Activated T-cell treated with anti-CD3 and anti-CD28 coated beads, Interleukin-2, amount 50 U/mL, for 48 hours (primary cell): ENCODE results near the gene ANKRA2.

ENCODE experiments used
- DNase-seq, 2 experiments: peaks; one replicate each; pipeline ENCODE4 v3.0.0-alpha.2; 2020

Gene ANKRA2, protein sequence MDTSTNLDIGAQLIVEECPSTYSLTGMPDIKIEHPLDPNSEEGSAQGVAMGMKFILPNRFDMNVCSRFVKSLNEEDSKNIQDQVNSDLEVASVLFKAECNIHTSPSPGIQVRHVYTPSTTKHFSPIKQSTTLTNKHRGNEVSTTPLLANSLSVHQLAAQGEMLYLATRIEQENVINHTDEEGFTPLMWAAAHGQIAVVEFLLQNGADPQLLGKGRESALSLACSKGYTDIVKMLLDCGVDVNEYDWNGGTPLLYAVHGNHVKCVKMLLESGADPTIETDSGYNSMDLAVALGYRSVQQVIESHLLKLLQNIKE

DNA sequence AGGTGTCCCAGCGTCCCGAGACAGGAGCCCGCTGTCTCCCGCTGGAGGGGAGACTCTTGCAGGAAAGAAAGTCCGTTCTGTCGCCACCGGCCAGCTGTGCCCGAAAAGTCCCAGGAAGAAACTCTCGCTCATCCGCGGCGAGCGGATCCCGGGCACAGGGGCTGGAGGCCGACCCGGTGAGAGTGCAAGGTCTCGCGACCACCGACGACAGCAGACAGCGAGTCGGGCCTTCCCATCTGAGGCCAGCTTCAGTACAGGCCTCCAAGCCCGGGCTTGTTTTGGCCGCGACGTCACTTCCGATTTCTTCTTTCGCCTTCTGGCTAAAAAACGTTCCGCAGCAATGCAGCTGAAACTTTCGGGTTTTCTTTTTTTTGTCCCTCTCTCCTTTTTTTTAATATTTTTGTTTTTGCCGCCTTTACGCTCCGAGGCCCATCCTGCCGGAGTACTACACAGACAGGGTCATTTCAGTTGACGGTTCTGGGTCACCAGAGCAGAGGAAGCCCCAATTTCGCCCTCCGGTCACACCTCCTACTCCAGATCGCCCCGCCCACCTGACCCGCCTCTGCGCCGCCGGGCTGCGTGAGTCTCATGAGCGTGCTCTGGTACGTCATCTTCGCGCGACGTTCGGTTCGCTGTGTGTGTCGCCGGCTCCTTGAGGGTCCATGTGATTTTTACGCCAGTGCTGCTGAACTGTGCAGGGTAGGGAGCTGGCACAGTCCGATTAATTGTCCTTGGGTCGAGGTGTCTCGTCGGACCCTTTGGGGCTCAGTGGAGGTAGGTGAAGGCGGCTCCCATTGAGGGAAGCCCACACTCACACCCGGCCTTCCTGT is at the start of gene ANKRA2, which contains the start of gene UTP15:
ANKRA2 (minus strand) TSS at position 501 of the 830 bp plus-strand sequence. CDS start 2,758 bp downstream, outside the sequence.
UTP15 (plus strand) TSS at position 605 of the 830 bp plus-strand sequence. CDS start 1,602 bp downstream, outside the sequence.
- peak; percentile 99 to 100 for DNase-seq

DNA sequence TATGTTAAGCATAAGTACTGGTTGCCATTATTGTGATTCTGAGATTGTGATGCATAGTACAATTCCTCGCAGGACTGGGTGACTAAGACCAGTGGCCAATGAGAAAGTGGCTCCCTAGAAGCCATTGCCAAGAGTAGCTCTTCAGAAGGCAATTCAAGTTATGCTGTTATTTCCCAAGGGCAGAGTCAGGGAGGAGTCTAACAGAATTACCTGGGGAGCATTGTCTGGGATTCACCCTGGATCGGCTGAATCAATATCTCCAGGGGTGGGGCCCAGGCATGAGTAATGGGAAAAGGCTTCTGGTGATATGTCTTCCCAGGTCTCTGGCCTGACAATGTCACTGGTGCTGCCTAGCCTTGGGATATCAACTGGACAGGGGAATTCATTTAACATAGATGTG is 49.6 kb upstream of the ANKRA2 start:
- DNase-seq: no peak

DNA sequence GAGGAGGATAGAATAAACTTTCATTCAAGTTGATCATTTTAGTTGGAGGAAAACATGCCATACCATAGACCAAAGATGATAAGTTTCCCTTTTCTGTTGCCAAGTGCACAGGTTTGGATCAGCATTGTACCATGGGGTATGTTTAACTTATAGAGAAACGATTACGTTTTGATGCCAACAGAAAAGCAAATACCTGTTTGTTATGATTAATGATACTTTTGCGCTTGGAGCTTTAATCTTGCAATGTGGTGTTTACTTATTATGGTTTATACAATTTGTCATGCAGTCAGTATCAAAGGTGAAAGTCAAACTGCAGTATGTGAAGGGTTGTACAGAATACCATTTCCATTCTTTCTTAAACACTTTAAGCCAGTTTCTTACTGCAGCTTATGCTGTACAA is 47.4 kb upstream of the ANKRA2 start:
- DNase-seq: no peak

DNA sequence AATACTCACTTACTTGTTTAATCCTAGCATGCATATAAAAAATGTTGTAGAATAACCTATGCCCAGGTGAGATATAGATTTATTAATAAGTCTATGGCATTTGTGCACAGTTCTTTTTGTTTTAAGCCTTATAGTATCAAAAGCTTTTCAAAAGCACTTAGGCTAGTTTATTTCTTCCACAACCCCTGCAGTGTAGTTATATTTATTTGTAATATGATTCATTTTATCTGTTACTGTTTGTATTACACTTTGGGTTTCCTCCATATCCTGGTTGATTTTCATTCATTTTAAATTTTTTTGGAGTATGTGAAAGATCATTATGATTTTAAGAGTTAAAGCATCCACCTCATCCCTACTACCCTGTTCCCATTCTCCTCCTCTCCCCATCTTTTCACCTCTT is 41.8 kb upstream of the ANKRA2 start:
- no peak for DNase-seq

DNA sequence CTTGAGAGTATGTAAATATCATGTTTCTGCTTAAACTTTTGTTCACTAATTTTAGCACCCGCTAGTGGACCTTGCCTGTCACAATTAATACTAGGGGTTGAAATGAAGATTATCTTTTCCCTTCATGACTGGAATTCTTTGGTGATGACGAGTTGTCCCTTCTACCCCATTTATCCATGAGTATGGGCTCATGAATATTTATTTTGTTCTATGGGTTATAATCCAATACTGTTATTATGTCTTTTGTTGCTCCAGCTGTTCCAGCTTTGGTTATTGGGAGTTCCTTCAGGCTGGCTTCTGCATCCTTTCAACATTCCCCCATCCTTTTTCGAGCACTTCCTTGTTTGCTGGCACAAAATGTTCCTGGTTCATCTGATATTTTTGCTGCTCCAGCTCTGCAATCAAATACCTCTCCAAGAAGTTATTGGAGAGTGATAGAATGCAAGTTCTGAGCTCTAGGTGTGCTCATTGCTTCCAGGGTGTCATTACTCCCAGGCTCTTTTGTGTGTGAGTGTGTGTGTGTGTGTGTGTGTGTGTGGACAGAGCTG is 40.8 kb upstream of the ANKRA2 start:
- DNase-seq: no peak

DNA sequence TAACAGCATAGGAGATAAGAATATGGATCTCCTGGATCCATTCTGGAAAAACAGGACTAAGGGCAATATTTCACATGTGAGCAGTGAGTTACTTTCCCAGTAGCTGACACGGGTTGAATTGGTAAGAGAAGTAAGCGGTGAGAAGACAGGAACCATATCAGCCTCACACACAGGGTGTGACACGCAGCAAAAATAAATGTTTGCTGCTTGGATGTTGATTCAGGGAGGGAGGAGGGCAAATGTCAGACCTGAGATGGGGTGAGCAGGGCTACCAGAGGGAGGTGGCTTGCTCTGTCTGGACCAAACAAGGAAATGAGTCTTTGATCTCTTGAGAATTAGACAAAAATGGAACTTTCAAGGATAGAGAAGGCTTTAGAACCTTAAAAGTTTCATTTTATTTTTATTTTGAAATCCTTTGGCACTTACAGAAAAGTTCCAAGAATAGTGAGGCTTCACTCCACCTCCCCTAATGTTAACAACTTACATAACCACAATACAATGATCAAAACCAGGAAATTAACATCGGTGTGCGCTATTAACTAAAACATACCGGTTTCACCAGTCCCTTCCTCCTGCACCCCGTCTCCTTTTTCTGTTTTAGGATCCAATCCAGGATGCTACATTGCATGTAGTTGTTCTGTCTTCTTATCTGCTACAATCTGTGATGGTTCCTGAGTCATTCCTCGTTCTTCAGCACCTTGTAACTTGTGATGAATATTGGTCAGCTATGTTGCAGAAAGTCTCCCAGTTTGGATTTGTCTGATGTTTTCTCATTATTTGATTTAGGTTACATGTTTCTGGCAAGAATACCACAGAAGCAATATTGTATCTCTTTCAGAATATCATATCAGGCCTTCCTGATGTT is 40.0 kb upstream of the ANKRA2 start:
- no peak for DNase-seq

DNA sequence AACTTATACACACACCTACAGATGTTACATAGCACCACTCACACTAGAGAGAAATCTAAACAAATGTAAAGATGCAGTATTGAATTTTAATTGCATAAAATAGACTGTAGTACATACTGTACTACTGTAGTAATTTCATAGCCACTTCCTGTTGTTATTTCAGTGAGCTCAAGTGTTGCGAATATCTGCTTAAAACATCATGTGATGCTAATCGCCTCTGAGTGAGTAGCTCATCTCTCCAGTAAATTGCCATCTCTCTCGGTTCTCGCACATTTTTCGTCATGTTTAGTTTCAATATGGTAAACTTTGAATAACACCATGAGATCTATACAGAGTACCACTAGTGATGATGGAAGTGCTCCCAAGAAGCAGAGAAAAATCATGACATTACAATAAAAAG is 38.6 kb upstream of the ANKRA2 start:
- DNase-seq: no peak

DNA sequence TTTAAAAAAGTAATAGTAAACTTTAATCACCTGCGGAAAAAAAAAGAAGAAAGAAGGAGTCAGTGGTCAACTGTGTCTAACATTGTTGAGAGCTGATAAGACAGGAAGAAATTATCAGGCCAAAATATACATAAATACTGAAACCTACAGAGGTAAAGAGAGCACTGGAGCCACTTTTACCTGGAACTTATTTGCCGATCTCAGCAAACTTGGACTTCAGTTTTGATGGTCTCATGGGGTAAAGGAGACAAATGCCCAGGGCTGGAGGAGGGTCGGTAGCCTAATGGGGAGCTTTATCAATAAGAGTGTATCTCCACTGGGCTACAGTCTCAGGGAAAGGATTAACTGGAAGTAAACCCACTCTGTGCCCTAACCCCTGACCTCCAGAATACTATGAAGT is 33.9 kb upstream of the ANKRA2 start:
- no peak for DNase-seq

DNA sequence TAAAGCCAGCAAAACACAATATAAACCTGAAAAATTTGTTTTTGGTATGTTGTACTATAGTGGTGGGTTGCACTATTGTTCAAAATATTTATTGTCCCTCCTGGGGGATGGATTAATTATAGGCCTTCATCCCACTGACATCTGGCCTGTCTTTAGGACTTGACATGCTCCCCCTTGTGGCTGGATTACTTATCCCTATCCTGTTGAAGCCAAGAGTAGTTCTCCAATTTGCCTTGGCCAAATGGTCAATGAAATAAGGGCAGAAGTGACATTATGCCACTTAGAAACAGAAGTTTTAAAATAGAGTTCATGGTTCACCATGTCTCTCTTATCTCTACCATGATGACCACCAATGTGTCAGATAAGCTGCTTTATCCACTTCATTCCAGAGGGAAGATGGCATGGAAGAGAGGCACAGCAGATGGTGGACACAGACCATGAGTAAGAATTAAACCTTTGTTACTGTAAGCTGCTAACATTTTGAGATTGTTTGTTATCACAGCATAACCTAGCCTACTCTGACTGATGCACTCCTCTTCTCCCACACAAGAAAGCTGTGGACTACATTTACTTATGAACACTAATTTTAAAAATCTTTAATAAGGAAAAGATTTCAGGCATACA is 31.4 kb upstream of the ANKRA2 start:
- DNase-seq: no peak

DNA sequence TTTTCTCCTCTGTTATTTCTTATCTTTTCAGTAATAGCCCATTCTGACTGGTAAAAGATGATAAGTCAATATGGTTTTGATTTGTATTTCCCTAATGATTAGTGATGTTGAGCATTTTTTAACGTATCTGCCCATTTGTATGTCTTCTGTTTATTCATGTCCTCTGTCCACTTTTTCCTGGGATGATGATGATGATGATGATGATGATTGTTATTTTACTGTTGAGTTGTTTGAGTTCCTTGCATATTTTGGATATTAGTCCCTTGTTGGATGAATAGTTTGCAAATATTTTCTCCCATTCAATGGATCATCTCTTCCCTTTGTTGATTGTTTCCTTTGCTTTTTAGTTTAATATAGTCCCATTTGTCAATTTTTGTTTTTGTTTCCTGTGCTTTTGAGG is 27.1 kb upstream of the ANKRA2 start:
- no peak for DNase-seq

DNA sequence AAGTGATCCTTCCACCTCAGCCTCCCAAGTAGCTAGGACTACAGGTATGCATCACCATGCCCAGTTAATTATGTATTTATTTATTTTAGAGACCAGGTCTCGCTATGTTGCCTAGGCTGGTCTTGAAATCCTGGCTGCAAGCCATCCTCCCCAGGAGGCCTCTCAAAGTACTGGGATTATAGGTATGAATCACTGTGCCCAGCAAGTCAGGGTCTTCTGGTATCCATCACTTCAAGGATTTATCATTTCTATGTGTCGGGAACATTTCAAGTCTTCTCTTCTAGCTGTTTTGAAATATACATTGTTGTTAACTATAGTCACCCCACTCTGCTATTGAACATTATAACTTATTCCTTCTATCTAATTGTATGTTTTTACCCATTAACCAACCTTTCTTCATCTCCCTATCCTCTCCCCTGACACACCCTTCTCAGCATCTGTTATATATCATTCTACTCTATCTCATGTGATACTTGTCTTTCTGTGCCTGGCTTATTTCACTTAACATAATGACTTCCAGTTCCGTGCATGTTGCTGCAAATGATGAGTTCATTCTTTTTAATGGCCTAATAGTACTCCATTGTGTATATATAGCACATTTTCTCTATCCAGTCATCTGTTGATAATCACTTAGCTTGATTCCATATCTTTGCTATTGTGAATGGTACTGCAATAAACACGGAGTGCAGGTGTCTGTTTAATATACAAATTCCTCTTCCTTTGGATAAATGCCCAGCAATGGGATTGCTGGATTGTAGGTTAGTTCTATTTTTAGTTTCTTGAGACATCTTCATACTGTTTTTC is 26.5 kb upstream of the ANKRA2 start:
- no peak for DNase-seq

DNA sequence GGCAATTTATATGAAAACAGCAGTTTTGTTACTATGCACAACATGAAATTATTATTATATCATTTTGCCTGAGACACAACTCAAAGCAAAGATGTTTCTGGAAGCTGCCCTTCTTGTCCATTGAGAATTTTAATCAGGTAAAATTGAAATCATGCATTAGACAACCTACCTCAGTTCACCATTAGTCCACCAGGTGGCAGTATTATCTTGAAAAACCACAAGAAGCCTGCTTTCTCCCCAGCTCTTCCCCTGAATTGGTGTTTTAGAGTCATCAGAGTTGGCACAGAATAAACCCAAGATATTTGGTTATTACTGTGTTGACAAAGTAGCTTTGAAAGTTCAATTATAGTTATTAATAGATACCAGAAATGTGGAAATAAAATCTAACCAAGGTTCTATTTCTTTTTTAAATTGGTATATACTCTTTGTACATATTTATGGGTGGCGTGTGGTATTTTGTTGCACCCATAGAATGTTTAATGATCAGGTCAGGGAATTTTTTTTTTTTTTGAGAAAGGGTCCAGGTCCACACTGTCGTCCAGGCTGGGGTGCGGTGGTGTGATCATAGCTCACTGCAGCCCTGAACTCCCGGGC is 25.8 kb upstream of the ANKRA2 start:
- no peak for DNase-seq

DNA sequence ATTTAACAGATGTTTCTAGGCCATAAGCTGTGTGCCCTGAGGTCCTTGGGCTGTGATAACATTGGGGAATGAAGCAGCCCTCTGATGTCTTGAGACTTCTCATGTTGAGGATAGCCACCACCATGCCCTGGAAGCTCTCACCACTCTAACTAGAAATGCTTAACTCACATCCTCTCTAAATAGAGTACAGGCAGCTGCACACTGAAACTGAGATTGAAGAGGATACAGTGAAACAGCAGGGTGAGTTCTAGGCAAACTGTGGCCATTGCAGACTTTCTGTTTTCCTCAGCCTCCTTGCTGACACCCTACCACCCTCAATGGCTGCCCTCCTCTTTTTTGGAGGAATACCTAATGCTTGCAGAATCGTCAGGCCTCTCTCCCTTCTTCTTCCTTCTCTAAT is 22.5 kb upstream of the ANKRA2 start:
- DNase-seq: no peak

DNA sequence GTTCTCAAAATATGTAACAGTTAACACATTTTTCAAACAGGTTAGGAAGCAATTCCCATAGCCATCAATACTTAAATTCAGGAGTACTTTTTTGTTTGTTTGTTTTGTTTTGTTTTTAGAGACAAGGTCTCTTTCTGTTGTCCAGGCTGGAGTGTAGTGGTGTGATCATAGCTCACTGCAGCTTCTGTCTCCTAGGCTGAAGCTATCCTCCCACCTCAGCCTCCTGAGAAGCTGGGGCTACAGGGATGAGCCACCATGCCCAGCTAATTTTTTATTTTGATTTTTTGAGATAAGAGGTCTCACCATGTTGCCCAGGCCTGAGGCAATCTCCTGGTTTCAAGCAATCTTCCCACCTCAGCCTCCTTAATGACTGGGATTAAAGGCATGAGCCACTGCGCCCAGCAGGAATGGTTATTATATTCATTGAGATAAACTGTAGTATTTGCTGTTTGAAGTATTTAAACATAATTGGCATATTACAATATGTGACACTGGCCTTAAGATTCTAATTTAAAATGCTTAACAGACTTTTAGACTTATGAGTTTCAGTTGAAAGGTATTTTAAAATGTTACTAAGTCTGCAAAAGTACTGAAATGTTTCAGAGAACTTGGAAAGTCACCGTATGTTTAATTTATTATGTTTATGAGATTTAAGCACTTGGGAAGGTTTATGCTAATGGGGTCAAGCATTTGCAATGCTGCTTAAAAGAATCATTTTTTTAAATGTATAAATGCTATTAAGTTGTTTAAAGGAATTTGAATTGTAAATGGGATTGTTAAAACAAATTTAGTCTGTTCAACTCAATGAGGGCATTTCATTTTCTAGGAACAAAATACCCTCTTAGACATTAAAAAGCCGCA is 17.1 kb upstream of the ANKRA2 start:
- DNase-seq: no peak

DNA sequence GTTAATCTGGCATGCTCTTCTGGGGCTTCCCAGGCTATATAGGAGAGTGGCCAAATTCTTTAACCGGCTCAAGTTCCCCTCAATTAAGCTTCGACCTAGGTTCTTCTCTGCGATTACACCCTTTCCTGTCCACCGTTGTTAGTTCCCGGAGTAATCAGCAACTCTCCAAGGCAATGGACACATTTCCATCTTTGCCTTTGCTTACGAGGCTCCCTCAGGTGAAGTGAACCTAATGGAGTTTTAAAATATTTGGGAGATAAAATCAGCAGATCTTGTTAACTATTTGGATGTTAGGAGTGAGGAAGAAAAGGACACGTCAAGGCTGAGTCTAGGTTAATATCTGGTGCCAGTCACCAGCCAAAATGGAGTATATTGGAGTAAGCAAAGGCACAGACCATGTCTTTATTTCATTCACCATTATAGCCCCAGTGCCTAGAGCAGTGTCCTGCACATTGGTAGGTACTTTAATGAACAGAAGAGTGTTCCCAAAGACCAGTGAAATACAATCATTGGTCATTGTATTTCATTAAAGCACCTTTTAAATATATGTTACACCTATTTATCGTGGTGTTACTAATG is 619 bp upstream of the ANKRA2 start:
- DNase-seq: no peak

DNA sequence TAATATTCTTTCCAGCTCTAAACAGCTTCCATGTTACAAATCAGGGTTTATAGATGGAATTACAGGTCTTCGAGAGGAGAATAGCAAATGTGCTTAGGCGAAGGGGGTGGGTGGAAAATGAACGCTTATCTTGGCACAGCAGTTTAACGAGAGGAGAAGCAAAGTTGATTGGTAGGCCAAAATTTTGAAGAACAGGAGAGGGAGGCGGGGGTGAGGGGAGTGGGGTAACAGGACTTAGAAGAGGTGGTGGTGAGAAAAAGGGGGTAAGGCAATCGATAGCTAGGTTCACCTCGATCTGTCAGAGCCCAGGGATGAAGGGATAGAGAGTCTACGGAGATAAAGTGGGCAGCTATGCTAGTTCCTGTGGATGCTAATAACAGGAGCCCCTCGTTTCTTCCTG is 764 bp downstream of the ANKRA2 start:
- peak in 1 of 2 experiments; percentile 29 for DNase-seq

DNA sequence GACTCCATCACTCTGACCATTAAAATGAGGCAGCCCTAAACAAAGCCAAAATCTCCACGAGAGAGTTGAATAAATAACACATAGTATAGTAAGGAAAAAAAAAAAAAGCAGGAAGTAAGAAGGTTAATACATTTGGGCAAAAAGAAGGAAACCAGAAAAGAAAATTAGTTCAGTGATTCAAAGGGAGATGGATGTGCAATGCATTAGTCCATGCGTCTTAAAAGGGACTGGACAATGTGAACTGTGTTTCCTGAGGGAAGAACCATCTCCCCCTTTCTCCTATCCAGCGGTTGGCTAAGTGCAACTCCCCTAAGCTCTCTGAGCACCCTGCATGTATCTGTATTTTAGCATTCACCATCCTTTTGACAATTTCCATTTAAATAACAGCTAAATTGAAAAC is 1.4 kb downstream of the ANKRA2 start:
- no peak for DNase-seq

DNA sequence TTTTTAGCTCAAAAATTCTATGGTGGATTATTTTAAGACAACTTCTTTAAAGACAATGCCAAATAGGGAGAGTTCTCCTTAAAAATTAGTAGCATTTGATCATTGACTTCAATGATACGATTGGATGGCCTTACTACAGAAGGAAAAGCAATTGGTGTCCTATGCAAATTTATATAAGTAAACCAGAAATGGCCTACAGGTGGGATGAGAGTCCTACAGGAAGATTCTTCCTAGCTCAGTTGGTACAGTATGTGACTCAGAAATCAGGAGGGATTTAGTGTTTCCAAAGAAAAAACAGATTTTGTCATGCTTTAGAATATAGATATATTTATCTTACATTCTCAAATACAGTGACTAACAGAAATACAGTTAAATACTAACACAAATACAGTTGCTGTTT is 6.5 kb downstream of the ANKRA2 start:
- no peak for DNase-seq

DNA sequence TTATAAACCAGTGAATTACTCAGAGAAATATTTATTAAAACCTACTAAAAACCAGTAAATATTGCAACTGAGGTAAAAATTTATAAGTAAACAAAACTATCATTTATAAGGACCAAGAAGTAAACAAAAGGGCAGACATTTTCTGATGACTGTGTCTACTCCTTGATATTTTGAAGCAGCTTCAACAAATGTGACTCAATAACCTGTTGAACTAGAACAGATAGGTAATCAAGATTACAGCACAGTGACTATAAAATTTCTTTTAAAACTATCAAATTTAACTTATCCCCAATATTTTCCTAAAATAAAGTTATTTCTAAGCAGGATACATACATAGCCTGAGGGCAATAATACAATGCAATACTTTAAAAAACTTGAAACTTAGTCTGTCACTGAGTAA is 12.8 kb downstream of the ANKRA2 start:
- no peak for DNase-seq

DNA sequence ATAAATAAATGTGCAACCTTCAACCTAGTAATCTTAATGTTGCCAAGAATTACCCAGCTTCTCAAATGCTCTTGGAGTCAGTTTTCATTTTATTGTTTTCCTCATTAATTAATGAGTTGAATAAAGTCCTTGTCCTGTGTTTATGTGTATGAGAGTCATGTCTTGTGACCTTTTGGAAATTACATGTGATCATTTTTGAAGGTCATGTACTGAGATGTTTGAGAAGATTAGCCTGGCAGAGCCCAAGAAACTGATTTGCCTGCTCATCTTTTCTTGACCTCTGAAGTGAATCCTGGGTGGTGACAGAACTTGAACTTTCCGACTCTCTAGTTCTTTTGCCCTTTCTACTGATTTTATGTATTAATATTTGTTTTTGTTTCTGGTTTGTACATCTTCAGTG is 15.4 kb downstream of the ANKRA2 start:
- DNase-seq: no peak
